ENCODE measurements around the gene MAPK1IP1L. TPM values are rescaled to one million over a fixed set of nuclear protein-coding genes. Genes with fewer than 3 reads are reported as not detected.
A peak's percentile ranks its signal among the peaks of the same experiment; 100 is the strongest.

The MAPK1IP1L gene
- total and polyA plus RNA-seq, 2 of the 13 experiments (the other 11 are each of a cell fraction or from before 2014, with no cell fraction given): 27.8 to 68.4 TPM

- TF ChIP-seq CTCF (CRISPR knock-in tag; IDR thresholded peaks at IDR 0.05) (peak; percentile 94), AGO2 (optimal IDR thresholded peaks at IDR 0.05; ENCODE audit: low read depth, low read length) (peak; percentile 96), ZBTB2 (CRISPR knock-in tag; IDR thresholded peaks at IDR 0.05; ENCODE audit: low read depth) (peak; percentile 63), ZNF552 (CRISPR knock-in tag; IDR thresholded peaks at IDR 0.05; ENCODE audit: borderline replicate concordance) (no peak), ZNF660 (CRISPR knock-in tag; IDR thresholded peaks at IDR 0.05; ENCODE audit: borderline replicate concordance, low read depth) (no peak), ZNF296 (CRISPR knock-in tag; conservative IDR thresholded peaks at IDR 0.05) (0 out of 2 replicates have a peak, but pooled peaks have one; percentile 65), ZFP36L1 (CRISPR knock-in tag; IDR thresholded peaks at IDR 0.05) (peak; percentile 25; the same call in 1 of the 2 replicates), RXRB (CRISPR knock-in tag; IDR thresholded peaks at IDR 0.05; ENCODE audit: borderline replicate concordance) (peak; percentile 67), ZMYM2 (CRISPR knock-in tag; IDR thresholded peaks at IDR 0.05) (no peak), ZNF414 (CRISPR knock-in tag; IDR thresholded peaks at IDR 0.05) (peak; percentile 98), MED8 (CRISPR knock-in tag; IDR thresholded peaks at IDR 0.05; ENCODE audit: insufficient replicate concordance) (peak; percentile 58), NR2F2 (IDR thresholded peaks at IDR 0.05; ENCODE audit: borderline replicate concordance, low read depth) (no peak), CCAR2 (optimal IDR thresholded peaks at IDR 0.05; ENCODE audit: low read depth, low read length) (peak; percentile 80), CCDC6 (CRISPR knock-in tag; IDR thresholded peaks at IDR 0.05) (peak; percentile 69; the same call in 1 of the 2 replicates), ZNF333 (CRISPR knock-in tag; IDR thresholded peaks at IDR 0.05; ENCODE audit: borderline replicate concordance) (peak; percentile 86; the same call in 1 of the 2 replicates), ZSCAN25 (CRISPR knock-in tag; IDR thresholded peaks at IDR 0.05) (peak; percentile 20; the same call in 1 of the 2 replicates), HNF1A (IDR thresholded peaks at IDR 0.05; ENCODE audit: low read depth) (no peak), HNF1A (CRISPR knock-in tag; IDR thresholded peaks at IDR 0.05; ENCODE audit: borderline replicate concordance) (peak; percentile 80)
Observed at GRCh38 chr14:55051423-55052268, at the start of gene MAPK1IP1L (continued).

Measured in HepG2 (cell line).